GM21515 (cell line): ENCODE data around the gene KCTD17.

ENCODE experiments used
- ATAC-seq: cut with Tn5 transposase; IDR thresholded peaks from one replicate; pipeline ENCODE4 v1.9.1; 2021; ENCODE audit not compliant: unreplicated experiment

The KCTD17 gene

DNA sequence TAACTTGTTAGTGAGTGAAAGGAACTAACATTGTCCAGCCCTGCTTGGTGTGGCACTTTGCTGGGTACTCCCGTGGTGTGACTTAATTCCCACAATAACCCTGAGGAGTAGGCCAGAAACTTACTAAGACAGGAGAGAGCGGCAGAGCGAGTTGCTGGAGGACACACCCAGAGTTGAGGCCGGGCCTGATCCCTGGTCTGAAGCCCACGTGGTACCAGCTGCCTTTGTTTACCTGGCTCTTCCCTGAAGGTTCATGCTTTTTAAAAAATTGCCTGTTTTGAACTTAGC is 31.4 kb upstream of the KCTD17 start:
- no peak for ATAC-seq

DNA sequence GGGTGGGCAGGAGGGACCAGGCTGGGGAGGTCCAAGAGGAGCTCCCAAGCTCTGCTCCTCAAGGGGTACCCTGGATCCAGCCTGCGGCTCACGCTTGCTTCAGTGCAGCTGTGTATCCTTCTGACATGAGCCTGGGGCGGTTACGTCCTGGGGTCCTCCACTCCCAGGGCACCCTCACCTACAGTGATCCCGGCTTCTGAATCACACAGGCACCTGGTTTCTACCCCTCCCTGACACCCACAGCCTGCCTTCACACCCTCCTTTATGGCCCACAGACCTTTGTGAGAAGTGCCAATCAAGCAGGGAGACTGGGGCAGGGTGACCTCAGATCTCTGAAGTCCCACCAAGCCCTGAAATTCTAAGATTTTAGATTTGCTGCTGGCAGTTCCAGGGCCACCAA is 30.5 kb upstream of the KCTD17 start:
- ATAC-seq, result no peak

DNA sequence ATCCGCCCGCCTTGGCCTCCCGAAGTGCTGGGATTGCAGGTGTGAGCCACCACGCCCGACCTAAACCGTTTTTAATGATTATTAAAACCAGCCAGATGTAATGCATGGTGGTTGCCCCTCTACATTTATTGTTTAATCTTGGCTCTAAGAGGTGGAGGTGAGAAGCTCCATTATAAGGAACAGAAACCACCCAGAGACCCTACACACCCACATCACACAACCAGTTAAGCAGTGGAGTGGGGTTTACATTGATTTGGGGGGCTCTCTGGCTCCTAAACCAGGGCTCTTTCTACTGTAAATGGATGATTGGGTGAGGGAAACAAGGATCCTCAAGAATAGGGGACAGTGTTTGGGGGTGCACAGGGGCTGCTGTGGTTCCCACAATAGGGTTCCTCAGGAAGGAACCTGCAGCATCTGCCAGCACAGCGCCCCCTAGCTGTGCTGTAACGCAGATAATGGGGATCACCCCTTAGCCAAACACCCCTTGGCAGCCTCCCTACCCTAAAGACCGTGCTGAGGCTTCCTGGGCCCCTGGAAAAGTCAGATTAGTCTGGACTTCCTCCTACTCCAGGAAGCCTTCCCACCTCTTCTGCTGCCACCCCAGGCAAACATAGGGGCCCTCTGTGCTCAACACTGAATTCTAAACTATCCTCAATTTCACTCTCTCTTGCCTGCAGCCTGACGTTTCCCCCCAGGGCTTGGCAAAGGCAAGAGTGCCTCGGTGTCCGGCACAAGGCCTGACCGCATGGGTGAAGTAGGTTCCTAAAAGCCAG is 29.6 kb upstream of the KCTD17 start:
- no peak for ATAC-seq

DNA sequence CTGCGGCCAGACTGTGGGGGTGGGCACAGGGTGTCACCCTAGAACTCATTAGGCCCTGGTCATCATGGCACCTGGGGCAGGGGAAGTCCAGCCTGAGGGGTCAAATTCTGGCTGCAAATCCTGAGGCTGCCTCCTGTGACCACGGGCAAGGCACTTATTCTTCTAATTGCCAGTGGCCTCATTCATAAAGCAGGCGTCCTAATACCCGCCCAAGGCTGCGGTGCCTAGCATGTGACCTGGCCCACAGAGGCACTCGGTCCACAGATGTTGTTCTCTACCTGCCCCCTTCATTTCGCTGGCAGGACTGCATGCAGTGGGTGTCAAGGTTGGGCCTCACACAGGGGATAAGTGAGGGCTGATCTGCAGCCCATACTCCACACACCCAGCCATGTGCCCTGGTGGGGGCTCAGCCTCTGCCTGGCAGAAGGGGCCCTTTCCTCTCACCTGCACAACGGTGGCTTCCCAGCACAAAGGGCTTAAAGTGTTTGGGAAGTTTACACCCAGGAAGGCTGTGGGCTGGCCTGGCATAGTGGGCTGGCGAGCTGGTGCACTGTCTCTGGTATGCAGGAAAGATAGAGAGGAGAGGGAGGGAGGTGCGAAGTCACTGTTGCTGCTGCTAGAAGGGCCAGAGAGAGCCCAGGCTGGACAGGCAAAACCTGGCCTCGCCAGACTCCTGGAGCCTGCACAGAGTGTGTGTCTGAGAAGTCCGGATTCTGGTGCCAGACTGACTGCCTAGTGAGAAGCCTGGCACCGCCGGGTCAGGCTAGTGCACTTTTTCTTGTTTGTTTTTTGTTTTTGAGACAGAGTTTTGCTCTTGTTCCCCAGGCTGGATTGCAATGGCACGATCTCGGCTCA is 28.8 kb upstream of the KCTD17 start:
- ATAC-seq, result no peak

DNA sequence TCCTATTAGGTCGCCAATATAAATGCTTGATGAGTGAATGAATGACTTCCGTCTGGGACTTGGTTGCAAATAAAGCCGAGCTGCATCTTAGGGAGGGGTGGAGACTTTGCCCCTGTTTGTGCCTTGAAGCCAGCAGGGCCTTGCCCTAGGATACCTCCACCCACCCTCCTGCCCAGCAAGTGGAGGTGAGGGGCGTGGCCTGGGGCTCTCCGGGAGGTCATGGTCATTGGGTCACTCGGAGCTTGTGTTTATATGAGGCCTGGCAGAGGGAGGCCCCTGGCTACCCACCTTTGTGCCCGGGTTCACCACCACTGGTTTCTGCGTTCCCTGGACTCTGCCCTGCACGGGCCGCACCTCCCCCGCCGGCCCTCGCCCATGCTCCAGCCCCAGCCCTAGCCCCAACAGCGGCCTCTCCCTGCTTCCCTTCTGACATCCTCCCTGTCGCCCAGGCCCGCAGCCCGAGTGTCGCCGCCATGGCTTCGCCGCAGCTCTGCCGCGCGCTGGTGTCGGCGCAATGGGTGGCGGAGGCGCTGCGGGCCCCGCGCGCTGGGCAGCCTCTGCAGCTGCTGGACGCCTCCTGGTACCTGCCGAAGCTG is 27.7 kb upstream of the KCTD17 start:
- no peak for ATAC-seq

DNA sequence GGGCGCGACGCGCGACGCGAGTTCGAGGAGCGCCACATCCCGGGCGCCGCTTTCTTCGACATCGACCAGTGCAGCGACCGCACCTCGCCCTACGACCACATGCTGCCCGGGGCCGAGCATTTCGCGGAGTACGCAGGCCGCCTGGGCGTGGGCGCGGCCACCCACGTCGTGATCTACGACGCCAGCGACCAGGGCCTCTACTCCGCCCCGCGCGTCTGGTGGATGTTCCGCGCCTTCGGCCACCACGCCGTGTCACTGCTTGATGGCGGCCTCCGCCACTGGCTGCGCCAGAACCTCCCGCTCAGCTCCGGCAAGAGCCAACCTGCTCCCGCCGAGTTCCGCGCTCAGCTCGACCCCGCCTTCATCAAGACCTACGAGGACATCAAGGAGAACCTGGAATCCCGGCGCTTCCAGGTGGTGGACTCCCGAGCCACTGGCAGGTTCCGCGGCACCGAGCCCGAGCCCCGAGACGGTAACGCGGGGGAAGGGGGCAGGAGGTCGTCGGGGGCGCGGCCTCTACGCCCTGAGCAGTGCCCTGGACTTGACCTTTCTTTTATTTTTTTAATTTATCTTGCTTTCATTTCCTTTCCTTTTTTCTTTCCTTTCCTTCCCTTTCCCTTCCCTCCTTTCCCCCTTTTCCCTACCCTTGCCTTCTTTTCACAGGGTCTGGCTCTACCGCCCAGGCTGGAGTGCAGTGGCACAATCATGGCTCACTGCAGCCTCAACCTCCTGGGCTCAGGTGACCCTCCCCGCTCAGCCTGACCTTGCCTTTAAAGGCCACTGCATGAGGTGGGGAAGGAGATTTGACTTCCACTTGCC is 27.0 kb upstream of the KCTD17 start:
- ATAC-seq, result no peak

DNA sequence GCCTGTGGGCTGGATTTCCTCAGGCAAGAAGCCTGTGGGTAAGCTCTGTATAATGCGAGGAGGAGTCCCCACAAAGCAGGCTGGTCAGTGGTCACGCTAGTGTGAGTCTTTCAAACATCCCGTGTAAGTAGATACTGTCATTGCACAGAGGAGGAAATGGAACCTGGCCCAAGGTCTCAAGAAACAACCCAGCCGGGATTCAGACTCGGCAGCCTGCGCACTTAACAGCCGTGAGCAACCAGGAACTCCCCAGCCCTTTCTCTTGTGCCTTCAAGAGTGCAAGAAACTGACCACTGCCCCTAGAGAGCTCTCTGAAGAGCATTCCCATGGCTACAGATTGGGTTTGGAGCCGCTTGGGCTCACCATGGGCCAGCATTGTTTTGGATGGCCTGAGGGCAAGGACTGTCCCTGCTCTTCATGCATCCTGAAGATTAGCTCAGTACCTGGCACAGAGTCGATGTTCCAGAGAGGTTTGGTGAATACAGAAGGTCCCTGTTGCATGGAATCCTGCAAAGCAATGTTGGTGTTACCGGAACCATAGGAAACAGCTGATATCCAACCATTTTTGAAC is 26.0 kb upstream of the KCTD17 start:
- ATAC-seq, result no peak

DNA sequence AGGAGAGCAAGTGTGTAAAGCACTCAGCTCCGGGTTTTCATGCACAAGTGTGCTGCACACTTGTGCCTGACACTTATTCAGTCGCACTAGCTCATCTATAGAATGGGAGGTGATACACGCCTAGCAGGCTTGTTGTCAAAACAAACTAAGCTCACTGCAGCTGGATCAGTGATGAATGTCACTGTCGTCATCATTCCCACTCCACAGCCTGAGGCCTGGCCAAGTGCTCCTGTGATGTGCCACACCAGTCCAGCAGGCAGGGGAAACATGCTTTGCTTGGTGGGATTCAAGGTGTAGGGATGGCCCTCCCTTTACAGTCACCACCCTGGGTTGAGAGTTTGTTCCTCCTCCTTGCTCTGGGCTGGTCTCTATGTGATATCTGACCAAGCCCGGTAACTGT is 25.2 kb upstream of the KCTD17 start:
- no peak for ATAC-seq

DNA sequence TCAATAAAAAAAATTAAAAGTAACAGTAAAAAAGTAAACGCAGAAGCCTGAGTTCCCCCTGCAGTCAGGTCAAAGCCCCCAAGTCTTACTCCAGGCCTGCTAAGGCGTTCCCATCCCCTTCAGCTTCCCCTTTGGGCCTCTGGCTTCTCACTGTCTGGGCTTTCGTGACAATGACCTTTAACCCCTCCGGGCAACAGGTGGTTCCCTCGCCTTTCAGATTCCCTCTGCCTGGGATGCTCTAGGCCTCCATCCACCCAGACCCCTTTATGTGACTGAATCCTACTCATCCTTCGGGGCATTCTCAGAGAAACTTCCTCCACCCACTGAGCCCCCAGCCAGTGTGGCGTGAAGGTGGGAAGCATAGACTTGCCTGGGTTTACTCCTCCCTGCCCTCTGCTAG is 24.0 kb upstream of the KCTD17 start:
- ATAC-seq, result no peak

DNA sequence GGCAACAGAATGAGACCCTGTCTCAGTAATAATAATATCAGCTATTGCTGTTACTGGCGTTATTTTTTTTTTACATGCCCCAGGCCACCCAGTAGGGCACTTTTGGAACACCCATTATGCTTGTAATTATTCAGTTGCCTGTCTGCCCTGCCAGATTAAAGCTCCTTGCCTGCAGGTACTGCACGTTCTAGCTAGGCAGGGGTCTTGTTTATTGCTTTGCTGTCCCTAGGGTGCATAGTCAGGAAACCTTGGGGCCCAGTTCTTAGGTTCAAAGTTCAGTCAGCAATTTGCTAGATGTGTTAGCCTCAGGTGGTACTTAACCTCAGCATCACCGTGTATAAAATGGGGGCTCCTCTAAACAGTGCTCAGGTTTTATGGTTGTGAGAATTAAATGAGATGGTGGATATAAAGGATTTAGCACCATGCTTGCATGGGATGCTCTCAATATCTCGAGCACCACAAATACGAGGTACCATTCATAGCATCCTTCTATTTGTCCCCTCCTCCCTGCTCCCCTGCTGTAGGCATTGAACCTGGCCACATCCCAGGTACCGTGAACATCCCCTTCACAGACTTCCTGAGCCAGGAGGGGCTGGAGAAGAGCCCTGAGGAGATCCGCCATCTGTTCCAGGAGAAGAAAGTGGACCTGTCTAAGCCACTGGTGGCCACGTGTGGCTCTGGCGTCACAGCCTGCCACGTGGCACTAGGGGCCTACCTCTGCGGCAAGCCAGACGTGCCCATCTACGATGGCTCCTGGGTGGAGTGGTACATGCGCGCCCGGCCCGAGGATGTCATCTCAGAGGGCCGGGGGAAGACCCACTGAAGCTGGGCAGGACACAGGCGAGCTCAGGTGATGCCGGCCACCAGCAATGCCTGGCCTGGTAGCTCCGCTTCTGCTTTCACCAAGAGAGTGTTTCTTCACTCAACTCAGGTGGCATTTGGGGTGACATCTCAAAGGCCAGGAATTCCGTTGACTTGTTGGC is 22.6 kb upstream of the KCTD17 start:
- ATAC-seq, result no peak

DNA sequence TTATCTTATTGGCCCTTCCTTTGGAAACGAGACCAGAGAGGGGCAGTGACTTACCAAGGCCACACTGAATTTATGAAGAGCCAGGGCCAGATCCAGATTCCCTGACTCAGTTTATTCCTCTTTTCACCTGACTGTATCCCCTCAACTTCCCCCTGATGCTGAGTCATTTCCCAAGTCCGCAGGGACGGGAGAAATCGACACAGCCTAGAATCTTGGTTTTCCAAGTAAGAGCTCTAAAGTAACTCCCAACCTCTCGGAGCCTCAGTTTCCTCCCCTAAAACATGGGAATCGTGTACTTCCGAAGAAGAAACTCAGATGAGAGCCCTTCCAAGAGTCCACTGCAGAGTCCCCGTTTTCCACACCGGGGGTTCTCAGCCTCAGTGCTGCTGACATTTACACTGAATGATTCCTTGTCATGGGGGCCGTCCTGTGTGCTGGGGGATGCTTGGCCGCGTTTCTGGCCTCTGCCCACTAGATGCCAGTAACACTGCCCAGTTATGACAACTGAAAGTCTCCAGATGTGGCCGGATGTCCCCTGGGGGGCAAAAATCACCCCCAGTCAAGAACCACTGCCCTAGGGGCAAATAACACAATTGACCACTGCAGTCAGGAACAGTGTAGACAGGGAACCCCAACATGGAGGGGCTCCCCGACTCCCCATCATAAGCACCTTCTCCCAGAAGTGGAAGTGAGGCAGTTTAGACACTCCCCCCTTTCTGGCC is 20.8 kb upstream of the KCTD17 start:
- no peak for ATAC-seq

DNA sequence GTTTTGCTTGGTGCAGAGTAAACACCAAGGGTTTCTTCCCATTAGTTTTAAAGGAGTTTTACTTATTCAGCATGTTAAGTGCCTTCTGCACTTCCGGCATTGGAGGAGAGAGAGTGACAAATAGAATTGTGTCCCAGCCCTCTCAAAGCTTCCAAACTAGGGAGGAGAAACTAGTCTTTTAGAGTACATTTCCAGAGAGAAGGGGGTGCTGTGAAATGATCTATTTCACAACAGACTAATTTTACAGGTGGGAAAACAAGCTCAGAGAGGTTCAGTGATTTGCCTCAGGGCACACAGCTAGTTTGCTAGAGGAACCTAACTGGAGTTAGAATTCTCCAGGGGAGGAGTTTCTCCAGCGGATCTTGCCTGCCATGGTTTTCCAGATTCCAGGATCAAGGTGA is 19.4 kb upstream of the KCTD17 start:
- no peak for ATAC-seq

DNA sequence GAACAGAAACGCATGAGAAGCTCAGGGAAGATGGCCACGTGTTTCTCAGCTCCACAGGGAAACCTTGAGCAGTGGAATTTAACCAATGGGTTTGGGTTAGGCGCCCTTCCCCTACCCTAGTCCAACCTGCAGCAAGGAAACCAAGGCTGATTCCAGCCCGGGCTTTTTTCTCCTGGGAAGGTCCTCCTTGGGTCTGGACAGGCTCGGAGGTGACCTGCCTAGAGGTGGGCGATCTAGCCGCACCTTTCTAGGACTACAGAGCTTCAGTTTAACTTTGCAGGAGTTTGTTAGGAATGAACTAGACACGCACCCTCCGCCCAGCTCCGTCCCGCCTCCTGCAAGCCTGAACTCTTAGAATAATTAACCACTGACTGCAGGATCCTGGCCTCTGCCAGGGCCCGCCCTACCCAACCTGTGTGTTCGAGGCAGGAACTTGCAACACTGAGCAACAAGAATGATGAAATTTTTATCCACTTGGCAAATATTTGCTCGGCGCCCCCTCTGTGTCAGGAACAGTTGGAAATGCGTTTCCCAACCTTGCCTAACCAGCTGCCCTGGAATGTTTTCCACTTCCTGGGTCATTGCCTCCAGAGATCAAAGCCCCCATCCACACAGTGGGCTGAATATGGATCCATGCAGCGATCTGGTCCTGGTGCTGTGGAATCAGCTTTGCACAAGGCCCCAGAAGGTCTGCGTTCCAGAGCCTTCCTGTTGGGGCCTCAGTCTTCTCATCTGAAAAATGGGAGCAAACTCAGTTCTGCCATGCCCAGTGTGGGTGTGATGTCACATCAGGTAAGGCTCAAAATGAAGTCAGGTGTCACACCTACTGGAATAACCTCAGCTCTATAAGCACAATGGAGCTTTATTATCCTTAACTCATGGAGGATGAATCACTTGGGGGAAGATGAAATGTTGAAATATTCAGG is 18.7 kb upstream of the KCTD17 start:
- ATAC-seq, result no peak

DNA sequence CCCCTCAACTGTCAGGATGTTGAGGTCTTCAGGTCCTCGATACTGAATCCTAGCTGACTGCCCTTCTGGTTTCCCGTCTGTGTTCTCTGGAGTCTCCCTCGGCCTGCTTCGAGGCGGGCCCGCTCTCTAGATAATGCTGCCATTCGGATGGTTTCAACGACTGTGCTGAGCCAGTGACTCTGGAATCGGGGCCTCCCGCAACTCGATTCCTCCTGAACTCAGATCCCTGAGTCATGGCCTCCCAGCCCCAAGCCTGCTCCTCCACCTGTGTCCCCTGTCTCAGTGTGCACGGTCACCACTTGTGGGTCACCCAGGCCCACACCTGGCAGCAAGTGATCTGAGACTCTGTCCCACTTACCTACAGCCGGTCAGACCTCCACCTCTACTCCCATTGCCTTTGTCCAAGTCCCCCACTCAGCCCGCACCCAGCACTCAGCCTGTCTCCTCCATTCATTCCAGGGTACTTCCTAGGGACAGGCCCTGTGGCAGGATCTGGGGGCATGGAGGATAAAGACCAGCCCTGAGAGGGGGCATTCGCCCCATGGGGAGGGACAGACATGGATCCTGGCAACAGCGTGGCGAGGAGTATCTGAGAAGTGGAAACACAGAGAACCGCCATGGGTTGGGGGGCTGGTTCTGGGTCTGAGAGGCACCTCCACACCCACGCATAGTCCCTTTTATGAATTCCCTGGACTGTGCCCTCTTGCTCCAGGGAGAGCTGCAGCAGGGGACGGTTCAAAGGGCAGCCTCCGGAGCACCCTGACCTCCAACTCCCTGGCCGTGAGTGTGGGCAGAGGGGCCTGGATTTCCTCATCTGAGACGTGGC is 17.7 kb upstream of the KCTD17 start:
- no peak for ATAC-seq

DNA sequence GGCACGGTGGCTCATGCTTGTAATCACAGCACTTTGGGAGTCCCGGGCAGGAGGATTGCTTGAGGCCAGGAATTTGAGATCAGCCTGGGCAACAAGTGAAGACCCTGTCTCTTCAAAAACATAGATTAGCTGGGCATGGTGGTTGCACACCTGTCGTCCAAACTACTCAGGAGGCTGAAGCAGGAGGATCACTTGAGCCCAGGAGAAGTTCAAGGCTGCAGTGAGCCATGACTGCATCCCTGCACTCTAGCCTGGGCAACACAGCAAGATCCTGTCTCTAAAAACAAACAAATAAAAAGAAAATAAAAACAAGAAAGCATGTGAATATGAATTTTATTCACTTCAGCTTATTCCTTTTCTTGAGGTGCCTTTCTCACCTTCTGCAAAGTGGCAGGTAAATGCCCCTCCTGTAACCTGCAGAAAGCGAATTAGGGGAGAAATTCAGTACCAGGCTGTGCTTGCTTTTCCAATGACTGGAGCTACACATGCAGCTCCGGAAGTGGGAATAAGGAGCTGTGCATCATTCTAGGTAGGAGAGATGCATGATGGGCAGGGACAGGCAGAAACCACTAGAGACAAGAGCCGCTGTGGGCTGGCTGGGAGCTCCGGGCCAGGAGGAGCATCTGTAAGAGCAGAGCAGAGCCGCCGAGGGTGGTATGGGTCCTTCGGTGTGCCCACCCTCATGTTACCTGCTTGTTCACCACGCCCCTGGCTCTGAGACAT is 14.7 kb upstream of the KCTD17 start:
- ATAC-seq, result no peak

DNA sequence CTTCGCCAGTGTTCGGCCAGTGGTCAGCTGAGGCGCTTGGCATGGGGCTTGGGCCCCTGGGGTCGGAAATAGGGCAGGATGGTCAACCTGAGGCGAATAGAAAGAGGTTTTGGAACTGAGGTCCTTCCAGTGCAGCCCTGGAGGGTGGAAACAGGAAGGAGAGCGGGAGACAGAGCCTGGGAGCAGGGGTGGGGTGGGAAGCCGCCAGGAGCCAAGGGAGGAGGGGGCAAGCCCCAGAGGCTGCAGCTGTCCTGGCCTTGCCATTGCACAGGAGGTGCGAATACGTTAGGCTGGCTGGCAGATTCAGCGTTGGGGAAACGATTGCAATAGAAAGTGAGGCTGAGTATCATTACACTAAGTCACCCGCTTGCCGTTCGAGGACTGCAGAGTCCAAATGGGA is 13.9 kb upstream of the KCTD17 start:
- ATAC-seq, result no peak

DNA sequence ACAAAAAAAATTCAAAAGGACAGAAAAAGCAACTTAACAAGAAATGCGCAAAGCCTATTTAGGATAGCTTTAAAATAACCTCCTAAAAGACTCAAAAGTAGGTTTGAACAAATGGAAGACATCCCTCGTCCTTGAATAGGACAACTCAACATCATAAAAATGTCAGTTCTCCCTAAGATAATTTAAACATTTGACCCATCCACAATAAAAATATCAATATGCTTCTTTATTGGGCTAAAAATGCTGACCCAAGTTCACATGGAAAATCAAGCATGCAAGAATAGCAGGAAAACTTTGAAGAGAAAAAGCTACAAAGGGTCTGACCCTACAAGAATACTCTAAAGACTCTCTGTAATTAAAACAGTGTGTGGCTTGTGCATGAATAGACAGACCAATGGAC is 12.1 kb upstream of the KCTD17 start:
- ATAC-seq, result no peak
